ENCODE data around the gene PTGER3.

DNA sequence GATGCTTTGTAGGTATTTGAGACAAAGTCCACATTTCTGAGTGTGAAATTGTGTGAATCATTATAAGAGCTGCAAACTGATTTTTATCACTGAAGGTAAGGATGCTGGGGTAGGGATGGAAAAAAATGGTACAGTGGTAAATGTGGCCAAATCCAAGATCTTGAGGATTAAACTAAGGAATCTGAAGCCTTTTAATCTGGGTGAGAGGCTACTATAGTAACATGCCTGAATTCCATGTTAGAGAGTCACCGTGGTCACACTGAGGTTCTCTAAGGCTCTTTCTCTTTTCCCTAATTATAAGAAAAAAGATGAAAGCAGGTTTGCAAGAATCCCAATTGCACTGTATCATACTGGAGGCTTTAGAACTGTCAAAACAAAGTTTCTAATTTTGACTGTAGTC, 17.6 kb downstream of the PTGER3 start:
- TF ChIP-seq, protein P1, sequence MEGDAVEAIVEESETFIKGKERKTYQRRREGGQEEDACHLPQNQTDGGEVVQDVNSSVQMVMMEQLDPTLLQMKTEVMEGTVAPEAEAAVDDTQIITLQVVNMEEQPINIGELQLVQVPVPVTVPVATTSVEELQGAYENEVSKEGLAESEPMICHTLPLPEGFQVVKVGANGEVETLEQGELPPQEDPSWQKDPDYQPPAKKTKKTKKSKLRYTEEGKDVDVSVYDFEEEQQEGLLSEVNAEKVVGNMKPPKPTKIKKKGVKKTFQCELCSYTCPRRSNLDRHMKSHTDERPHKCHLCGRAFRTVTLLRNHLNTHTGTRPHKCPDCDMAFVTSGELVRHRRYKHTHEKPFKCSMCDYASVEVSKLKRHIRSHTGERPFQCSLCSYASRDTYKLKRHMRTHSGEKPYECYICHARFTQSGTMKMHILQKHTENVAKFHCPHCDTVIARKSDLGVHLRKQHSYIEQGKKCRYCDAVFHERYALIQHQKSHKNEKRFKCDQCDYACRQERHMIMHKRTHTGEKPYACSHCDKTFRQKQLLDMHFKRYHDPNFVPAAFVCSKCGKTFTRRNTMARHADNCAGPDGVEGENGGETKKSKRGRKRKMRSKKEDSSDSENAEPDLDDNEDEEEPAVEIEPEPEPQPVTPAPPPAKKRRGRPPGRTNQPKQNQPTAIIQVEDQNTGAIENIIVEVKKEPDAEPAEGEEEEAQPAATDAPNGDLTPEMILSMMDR (IDR thresholded peaks at IDR 0.05; ENCODE audit: low read depth, low read length): no peak
- TF ChIP-seq EZH2phosphoT487 (IDR thresholded peaks at IDR 0.05; ENCODE audit: low read depth): no peak
